GM12878 (cell line): ENCODE measurements around the gene PAXX. TPM values are rescaled to one million over a fixed set of nuclear protein-coding genes. Genes with fewer than 3 reads are reported as not detected.

Experiments used
- ATAC-seq: fragments of 200-7000 bp; cut with Tn5 transposase; 3 replicates; pipeline ENCODE4 v1.9.1; 2020; ENCODE audit warnings: mild to moderate bottlenecking, moderate library complexity
- BruUV-seq: library from RNA; stranded (reverse); fragments of 400-500 nt; replicated peaks from 2 replicates; lab custom pipeline; 2021; lab: Mats Ljungman, UMichigan
- CTCF ChIA-PET: fragments of 300-600 bp; sonication (Branson Sonifier 250); formaldehyde crosslinking; extraction: SDS; loops from one replicate; lab custom pipeline; 2021; ENCODE audit warnings: inconsistent platforms; lab: Yijun Ruan, JAX
- POLR2A ChIA-PET: fragments of 350-600 bp; formaldehyde crosslinking; extraction: SDS; loops from one replicate; lab custom pipeline; 2021; ENCODE audit warnings: inconsistent platforms; lab: Charles Lee
- RAD21 ChIA-PET: fragments of 300-600 bp; sonication (Branson Sonifier 250); formaldehyde crosslinking; loops from one replicate; lab custom pipeline; 2023; ENCODE audit warnings: antibody characterized with exemption; ENCODE audit not compliant: unreplicated experiment; lab: Charles Lee
- SMC1A ChIA-PET: fragments of 300-600 bp; sonication (Branson Sonifier 250); formaldehyde crosslinking; loops from one replicate; lab custom pipeline; 2023; ENCODE audit not compliant: unreplicated experiment, uncharacterized antibody; lab: Charles Lee
- DNase-seq: peaks from one replicate; pipeline ENCODE4 v3.0.0-alpha.2; 2011; ENCODE audit warnings: low read depth, low spot score
- FAIRE-seq: peaks from 3 replicates; lab custom pipeline; 2011; peaks lifted over from hg19 to GRCh38; lab: Jason Lieb, UNC
- H2AFZ ChIP-seq: 2 replicates; pipeline ENCODE4 v1.6.0; 2011; ENCODE audit warnings: low read depth, low read length, control low read depth; ENCODE audit not compliant: control insufficient read depth
- H3K27ac ChIP-seq: 2 replicates; pipeline ENCODE4 v1.5.1; 2011; ENCODE audit warnings: control low read depth; ENCODE audit not compliant: control insufficient read depth, insufficient read depth
- H3K27me3 ChIP-seq, 2 experiments: replicated peaks in 1 of 2; 2 replicates each; pipeline versions ENCODE4 v1.6.0 to v1.6.1; 2011; ENCODE audit warnings: low read length in 1 of 2; ENCODE audit not compliant: control insufficient read depth in 2 of 2, insufficient read depth in 2 of 2
- H3K36me3 ChIP-seq, 2 experiments: 2 replicates each; pipeline ENCODE4 v1.5.1; 2011; ENCODE audit warnings: low read length in 1 of 2; ENCODE audit not compliant: control insufficient read depth in 2 of 2, insufficient read depth in 2 of 2
- H3K4me1 ChIP-seq: 2 replicates; pipeline ENCODE4 v1.6.1; 2011; ENCODE audit warnings: mild to moderate bottlenecking, low read length, moderate library complexity, mixed read lengths; ENCODE audit not compliant: control insufficient read depth, insufficient read depth
- H3K4me2 ChIP-seq: 2 replicates; pipeline ENCODE4 v1.6.0; 2011; ENCODE audit warnings: control low read depth; ENCODE audit not compliant: control insufficient read depth, insufficient read depth
- H3K4me3 ChIP-seq: fragments of 200-600 bp; sonication (generic); 2 replicates; pipeline ENCODE4 v1.5.1; 2016
- H3K79me2 ChIP-seq: 2 replicates; pipeline ENCODE4 v1.6.0; 2011; ENCODE audit warnings: low read length; ENCODE audit not compliant: control insufficient read depth, insufficient read depth
- H3K9ac ChIP-seq: 2 replicates; pipeline ENCODE4 v1.8.0; 2011; ENCODE audit warnings: low read length, control low read depth, mixed read lengths; ENCODE audit not compliant: control insufficient read depth, insufficient read depth
- H3K9me3 ChIP-seq: replicated peaks from 3 replicates; pipeline ENCODE4 v1.5.1; 2011; ENCODE audit warnings: mild to moderate bottlenecking, low read length; ENCODE audit not compliant: control insufficient read depth, insufficient read depth
- H4K20me1 ChIP-seq: 2 replicates; pipeline ENCODE4 v1.6.0; 2011; ENCODE audit not compliant: control insufficient read depth, insufficient read depth
- ASH2L ChIP-seq: fragments of 300-600, 200-600 bp; sonication (generic); IDR thresholded peaks from 2 replicates; pipeline ENCODE4 v1.6.1; 2017; ENCODE audit warnings: low read depth, mild to moderate bottlenecking, borderline replicate concordance
- BACH1 ChIP-seq: fragments of 450-650 bp; IDR thresholded peaks from 2 replicates; pipeline ENCODE4 v1.6.1; 2017; ENCODE audit warnings: mild to moderate bottlenecking, borderline replicate concordance
- FOXK2 ChIP-seq: fragments of 450-650 bp; IDR thresholded peaks from 2 replicates; pipeline ENCODE4 v1.6.1; 2017; ENCODE audit warnings: mild to moderate bottlenecking, moderate library complexity
- HDAC6 ChIP-seq: fragments of 200-600 bp; sonication (generic); IDR thresholded peaks from one replicate; pipeline ENCODE4 v1.8.0; 2017; ENCODE audit warnings: antibody characterized with exemption; ENCODE audit not compliant: unreplicated experiment
- KLF5 ChIP-seq: fragments of 450-650 bp; IDR thresholded peaks from 2 replicates; pipeline ENCODE4 v1.6.1; 2014; ENCODE audit warnings: mild to moderate bottlenecking; ENCODE audit not compliant: partially characterized antibody
- LARP7 ChIP-seq: fragments of 450-650 bp; IDR thresholded peaks from 2 replicates; pipeline ENCODE4 v1.6.1; 2017; ENCODE audit warnings: mild to moderate bottlenecking
- MYC ChIP-seq: IDR thresholded peaks from 2 replicates; pipeline ENCODE4 v1.6.1; 2011; ENCODE audit warnings: mild to moderate bottlenecking, low read length, moderate library complexity, inconsistent platforms; ENCODE audit not compliant: insufficient read depth, insufficient replicate concordance, insufficient read length, severe bottlenecking
- RB1 ChIP-seq: fragments of 450-650 bp; formaldehyde crosslinking; IDR thresholded peaks from 2 replicates; pipeline ENCODE4 v1.6.1; 2017; ENCODE audit warnings: mild to moderate bottlenecking, borderline replicate concordance
- SMARCA5 ChIP-seq: fragments of 450-650 bp; IDR thresholded peaks from 2 replicates; pipeline ENCODE4 v1.6.1; 2017; ENCODE audit warnings: mild to moderate bottlenecking
- SPI1 ChIP-seq: IDR thresholded peaks from 2 replicates; pipeline ENCODE4 v1.6.1; 2011; ENCODE audit warnings: low read depth, mild to moderate bottlenecking, low read length, moderate library complexity, borderline replicate concordance; ENCODE audit not compliant: insufficient read depth
- SRF ChIP-seq, 2 experiments: IDR thresholded peaks; 2 replicates each; pipeline ENCODE4 v1.6.1; 2011; ENCODE audit warnings: low read depth in 2 of 2, low read length in 2 of 2, mild to moderate bottlenecking in 1 of 2, moderate library complexity in 1 of 2
- ZNF217 ChIP-seq: fragments of 450-650 bp; IDR thresholded peaks from 2 replicates; pipeline ENCODE4 v1.6.1; 2017; ENCODE audit warnings: antibody characterized with exemption, mild to moderate bottlenecking
- ZSCAN29 ChIP-seq: fragments of 450-650 bp; IDR thresholded peaks from 2 replicates; pipeline ENCODE4 v1.6.1; 2017; ENCODE audit warnings: mild to moderate bottlenecking, moderate library complexity
- WGBS: methylation state at CpG from one replicate; pipeline ENCODE4 v1.1.6; 2016; ENCODE audit warnings: low lambda C conversion rate; ENCODE audit not compliant: insufficient replicate concordance, insufficient coverage; ENCODE audit errors: missing lambda C conversion rate; 5-methylcytosine and 5-hydroxymethylcytosine counted together
- in situ Hi-C: fragments of 300-500 bp; cut with MboI; formaldehyde crosslinking; loops from 9 replicates; pipeline ENCODE4 v1.14.3; 2018; ENCODE audit warnings: mixed read lengths
- intact Hi-C: fragments of 100-400 bp; cut with micrococcal nuclease; formaldehyde crosslinking; loops from one replicate; pipeline ENCODE4 v1.14.2; 2022; ENCODE audit not compliant: unreplicated experiment
- polyA plus RNA-seq, 11 experiments: library from polyadenylated mRNA; depleted of rRNA in 4 of 11; unstranded in 6 of 11; stranded (reverse) in 5 of 11; fragments of >200 nt; fragmentation: Nextera tagmentation in 4 of 11; fragmentation: Illumina TruSeq in 1 of 11; extraction: Ambion mirVana in 4 of 11; extraction: Trizol in 1 of 11; gene quantifications; 1 replicate in 1 of 11; 2 replicates in 10 of 11; pipeline versions ENCODE4 v1.2.1 to v1.2.3, GENCODE V29; 2011 to 2016; ENCODE audit warnings: inconsistent platforms in 2 of 11, missing spikeins in 2 of 11, low read depth in 1 of 11
- total RNA-seq, 4 experiments: library from RNA; depleted of rRNA in 3 of 4; stranded (reverse); fragments of >200 nt in 3 of 4; fragmentation: Illumina TruSeq in 1 of 4; extraction: Trizol in 1 of 4; gene quantifications; 2 replicates each; pipeline versions ENCODE4 v1.2.1 to v1.2.3, GENCODE V29; 2013 to 2021
- TF ChIP-seq, protein P1 (sequence below), 3 experiments: IDR thresholded peaks in 2 of 3; conservative IDR thresholded peaks in 1 of 3; 2 replicates each; pipeline ENCODE4 v1.5.1; 2011; ENCODE audit warnings: low read depth in 3 of 3, low read length in 3 of 3, mild to moderate bottlenecking in 3 of 3, control low read depth in 2 of 3, moderate library complexity in 2 of 3, inconsistent platforms in 1 of 3, mixed read lengths in 1 of 3; ENCODE audit not compliant: control insufficient read depth in 2 of 3, insufficient read depth in 1 of 3; ENCODE audit errors: extremely low read depth in 1 of 3
- TF ChIP-seq, protein P2 (sequence below): fragments of 450-650 bp; formaldehyde crosslinking; IDR thresholded peaks from 2 replicates; pipeline ENCODE4 v1.5.0; 2022; ENCODE audit warnings: mild to moderate bottlenecking, missing genetic modification characterization
- TF ChIP-seq, protein P3 (sequence below): fragments of 450-650 bp; conservative IDR thresholded peaks from 2 replicates; pipeline ENCODE4 v1.6.1; 2017; ENCODE audit warnings: mild to moderate bottlenecking, moderate library complexity

Gene PAXX
- total and polyA plus RNA-seq, 10 of the 15 experiments (the other 5 are each of a cell fraction or from before 2014, with no cell fraction given): 0.18 to 60.6 (median 29.5) TPM

DNA sequence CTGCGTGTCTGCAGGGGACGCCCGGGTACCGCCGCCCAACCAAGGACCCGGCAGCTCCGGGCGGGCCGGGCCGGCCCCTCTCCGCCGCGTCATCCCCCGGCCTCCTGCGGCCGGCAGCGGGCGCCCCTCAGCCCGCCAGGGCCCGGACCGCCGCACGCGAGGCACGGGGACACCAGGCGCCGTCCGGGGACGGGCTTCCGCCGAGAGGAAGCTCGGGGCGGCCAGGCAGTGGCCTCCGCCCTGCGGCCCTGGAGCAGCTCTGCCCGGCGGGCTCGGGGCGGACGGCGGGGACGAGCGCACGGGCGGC is 48.1 kb upstream of the PAXX start:
- Histone ChIP-seq H3K27me3 (no peaks in the 10 kb centered on the region), H3K4me3 (peak overlapping the region; percentile 98), H3K4me1 (peaks cover 4% of the 10 kb centered on the region), H2AFZ (peak overlapping the region; percentile 6), H3K4me2 (no peak overlapping the region), H3K27ac (peak overlapping the region; percentile 91), H3K36me3 (peaks cover 0 to 26% of the 10 kb centered on the region in 2 experiments; a peak in 3 of 4 replicates), H3K79me2 (peaks cover 19% of the 10 kb centered on the region), H4K20me1 (no peaks in the 10 kb centered on the region), H3K9ac (peak overlapping the region; percentile 85), H3K9me3 (no peaks in the 10 kb centered on the region)
- under 1% methylated on average over 41 of the region's 45 CpGs for WGBS
- no peak for FAIRE-seq
- BruUV-seq: no TSS peak
- ChIA-PET SMC1A (interaction anchor here (0.8 kb wide), 1 partner anchor 153 kb away, joined by 3 read pairs; the partner anchor contains the start of gene TMEM141), RAD21 (interaction anchor here (1.2 kb wide), 1 partner anchor 46 kb away, joined by 5 read pairs; no protein-coding TSS in a partner anchor), CTCF (interaction anchor here (1.0 to 2.5 kb wide), 6 partner anchors 18 to 124 kb away, joined by 3 to 12 read pairs (median 4); partner anchors contain the start of genes AJM1 and TRAF2), POLR2A (interaction anchor here (1.2 to 2.5 kb wide), 3 partner anchors 42 to 96 kb away, joined by 5 to 6 read pairs (median 5); partner anchors contain the start of gene TRAF2)
- in situ Hi-C loops: no loop called here
- no peak for DNase-seq
- peak; percentile 65 for ATAC-seq
- intact Hi-C loops: loop anchor here (1.0 to 10.0 kb wide), 3 partner anchors 47 to 149 kb away; partner anchors contain the start of genes CCDC183, MAMDC4 and TMEM141
- 0 out of 2 replicates have a peak, but pooled peaks have one; percentile 42 for TF ChIP-seq ASH2L
- TF ChIP-seq, protein P1, sequence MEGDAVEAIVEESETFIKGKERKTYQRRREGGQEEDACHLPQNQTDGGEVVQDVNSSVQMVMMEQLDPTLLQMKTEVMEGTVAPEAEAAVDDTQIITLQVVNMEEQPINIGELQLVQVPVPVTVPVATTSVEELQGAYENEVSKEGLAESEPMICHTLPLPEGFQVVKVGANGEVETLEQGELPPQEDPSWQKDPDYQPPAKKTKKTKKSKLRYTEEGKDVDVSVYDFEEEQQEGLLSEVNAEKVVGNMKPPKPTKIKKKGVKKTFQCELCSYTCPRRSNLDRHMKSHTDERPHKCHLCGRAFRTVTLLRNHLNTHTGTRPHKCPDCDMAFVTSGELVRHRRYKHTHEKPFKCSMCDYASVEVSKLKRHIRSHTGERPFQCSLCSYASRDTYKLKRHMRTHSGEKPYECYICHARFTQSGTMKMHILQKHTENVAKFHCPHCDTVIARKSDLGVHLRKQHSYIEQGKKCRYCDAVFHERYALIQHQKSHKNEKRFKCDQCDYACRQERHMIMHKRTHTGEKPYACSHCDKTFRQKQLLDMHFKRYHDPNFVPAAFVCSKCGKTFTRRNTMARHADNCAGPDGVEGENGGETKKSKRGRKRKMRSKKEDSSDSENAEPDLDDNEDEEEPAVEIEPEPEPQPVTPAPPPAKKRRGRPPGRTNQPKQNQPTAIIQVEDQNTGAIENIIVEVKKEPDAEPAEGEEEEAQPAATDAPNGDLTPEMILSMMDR (IDR thresholded peaks at IDR 0.05 in 2 of 3, conservative IDR thresholded peaks at IDR 0.05 in 1 of 3; ENCODE audit: control insufficient read depth in 2 of 3, extremely low read depth in 1 of 3, insufficient read depth in 1 of 3, low read depth in 3 of 3, low read length in 3 of 3): peak in 1 of 3 experiments; percentile 24; a peak in 1 of 6 replicates
- 0 out of 2 replicates have a peak, but pooled peaks have one; percentile 76 for TF ChIP-seq BACH1
- TF ChIP-seq HDAC6: no peak
- TF ChIP-seq, protein P2, sequence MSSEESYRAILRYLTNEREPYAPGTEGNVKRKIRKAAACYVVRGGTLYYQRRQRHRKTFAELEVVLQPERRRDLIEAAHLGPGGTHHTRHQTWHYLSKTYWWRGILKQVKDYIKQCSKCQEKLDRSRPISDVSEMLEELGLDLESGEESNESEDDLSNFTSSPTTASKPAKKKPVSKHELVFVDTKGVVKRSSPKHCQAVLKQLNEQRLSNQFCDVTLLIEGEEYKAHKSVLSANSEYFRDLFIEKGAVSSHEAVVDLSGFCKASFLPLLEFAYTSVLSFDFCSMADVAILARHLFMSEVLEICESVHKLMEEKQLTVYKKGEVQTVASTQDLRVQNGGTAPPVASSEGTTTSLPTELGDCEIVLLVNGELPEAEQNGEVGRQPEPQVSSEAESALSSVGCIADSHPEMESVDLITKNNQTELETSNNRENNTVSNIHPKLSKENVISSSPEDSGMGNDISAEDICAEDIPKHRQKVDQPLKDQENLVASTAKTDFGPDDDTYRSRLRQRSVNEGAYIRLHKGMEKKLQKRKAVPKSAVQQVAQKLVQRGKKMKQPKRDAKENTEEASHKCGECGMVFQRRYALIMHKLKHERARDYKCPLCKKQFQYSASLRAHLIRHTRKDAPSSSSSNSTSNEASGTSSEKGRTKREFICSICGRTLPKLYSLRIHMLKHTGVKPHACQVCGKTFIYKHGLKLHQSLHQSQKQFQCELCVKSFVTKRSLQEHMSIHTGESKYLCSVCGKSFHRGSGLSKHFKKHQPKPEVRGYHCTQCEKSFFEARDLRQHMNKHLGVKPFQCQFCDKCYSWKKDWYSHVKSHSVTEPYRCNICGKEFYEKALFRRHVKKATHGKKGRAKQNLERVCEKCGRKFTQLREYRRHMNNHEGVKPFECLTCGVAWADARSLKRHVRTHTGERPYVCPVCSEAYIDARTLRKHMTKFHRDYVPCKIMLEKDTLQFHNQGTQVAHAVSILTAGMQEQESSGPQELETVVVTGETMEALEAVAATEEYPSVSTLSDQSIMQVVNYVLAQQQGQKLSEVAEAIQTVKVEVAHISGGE (CRISPR knock-in tag): 0 out of 2 replicates have a peak, but pooled peaks have one; percentile 12
- TF ChIP-seq, protein P3, sequence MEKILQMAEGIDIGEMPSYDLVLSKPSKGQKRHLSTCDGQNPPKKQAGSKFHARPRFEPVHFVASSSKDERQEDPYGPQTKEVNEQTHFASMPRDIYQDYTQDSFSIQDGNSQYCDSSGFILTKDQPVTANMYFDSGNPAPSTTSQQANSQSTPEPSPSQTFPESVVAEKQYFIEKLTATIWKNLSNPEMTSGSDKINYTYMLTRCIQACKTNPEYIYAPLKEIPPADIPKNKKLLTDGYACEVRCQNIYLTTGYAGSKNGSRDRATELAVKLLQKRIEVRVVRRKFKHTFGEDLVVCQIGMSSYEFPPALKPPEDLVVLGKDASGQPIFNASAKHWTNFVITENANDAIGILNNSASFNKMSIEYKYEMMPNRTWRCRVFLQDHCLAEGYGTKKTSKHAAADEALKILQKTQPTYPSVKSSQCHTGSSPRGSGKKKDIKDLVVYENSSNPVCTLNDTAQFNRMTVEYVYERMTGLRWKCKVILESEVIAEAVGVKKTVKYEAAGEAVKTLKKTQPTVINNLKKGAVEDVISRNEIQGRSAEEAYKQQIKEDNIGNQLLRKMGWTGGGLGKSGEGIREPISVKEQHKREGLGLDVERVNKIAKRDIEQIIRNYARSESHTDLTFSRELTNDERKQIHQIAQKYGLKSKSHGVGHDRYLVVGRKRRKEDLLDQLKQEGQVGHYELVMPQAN: peak; percentile 90
- no peak for TF ChIP-seq FOXK2
- no peak for TF ChIP-seq SPI1
- peak; percentile 89 for TF ChIP-seq SMARCA5
- peak; percentile 36; the same call in 1 of the 2 replicates for TF ChIP-seq ZSCAN29
- peak in 1 of 2 experiments; percentile 44; a peak in 1 of 4 replicates for TF ChIP-seq SRF (IDR thresholded peaks at IDR 0.05; ENCODE audit: low read depth in 2 of 2, low read length in 2 of 2)
- TF ChIP-seq MYC: no peak
- peak; percentile 27 for TF ChIP-seq KLF5
- no peak for TF ChIP-seq RB1
- peak; percentile 99 for TF ChIP-seq LARP7
- TF ChIP-seq ZNF217: peak; percentile 17; the same call in 1 of the 2 replicates
